GM13977 (cell line): ENCODE results near the gene ACTRT2.

ENCODE experiments used
- DNase-seq: peaks from one replicate; pipeline ENCODE4 v3.0.0; 2012; ENCODE audit warnings: low spot score
- CTCF ChIP-seq: IDR thresholded peaks from 2 replicates; pipeline ENCODE4 v1.5.1; 2012; ENCODE audit warnings: mild to moderate bottlenecking, control low read depth; ENCODE audit not compliant: insufficient read depth; ENCODE audit errors: extremely low read depth, missing control alignments
- in situ Hi-C: fragments of 300-500 bp; cut with MboI; formaldehyde crosslinking; loops from one replicate; pipeline ENCODE4 v1.12.0; 2022; ENCODE audit warnings: low sequenced_read_pairs, low pct_unique_long_range_greater_than_20kb, mixed read lengths, inconsistent platforms; ENCODE audit not compliant: unreplicated experiment

ACTRT2 gene

GRCh38 chr1:2998503-2999100 lies 22.7 kb upstream of the ACTRT2 start:
- no peak for DNase-seq
- in situ Hi-C loops: no loop called here
- TF ChIP-seq CTCF: no peak

GRCh38 chr1:2999138-2999537 lies 22.1 kb upstream of the ACTRT2 start:
- in situ Hi-C loops: no loop called here
- DNase-seq: no peak
- TF ChIP-seq CTCF: no peak

GRCh38 chr1:2999571-2999970 lies 21.7 kb upstream of the ACTRT2 start:
- TF ChIP-seq CTCF: no peak
- in situ Hi-C loops: no loop called here
- DNase-seq: no peak

- no peak for DNase-seq
- TF ChIP-seq CTCF: no peak
- in situ Hi-C loops: no loop called here
Observed at GRCh38 chr1:3000214-3000613, 21.1 kb upstream of the ACTRT2 start.

- TF ChIP-seq CTCF: no peak
- DNase-seq: no peak
- in situ Hi-C loops: no loop called here
Observed at GRCh38 chr1:3000671-3001470, 20.4 kb upstream of the ACTRT2 start.

GRCh38 chr1:3001471-3002348 lies 19.6 kb upstream of the ACTRT2 start:
- no peak for DNase-seq
- in situ Hi-C loops: no loop called here
- TF ChIP-seq CTCF: no peak
